Body of pancreas (tissue), 4 donors: ENCODE data around the gene FOXS1.

ENCODE experiments used
- CTCF ChIP-seq, 7 experiments: fragments of 450-650 bp in 4 of 7; fragments of 200-600 bp in 3 of 7; sonication (generic) in 3 of 7; IDR thresholded peaks; one replicate each; pipeline ENCODE4 v1.5.1; 2016 to 2019; ENCODE audit warnings: antibody characterized with exemption in 7 of 7
- POLR2A ChIP-seq, 3 donors: fragments of 450-650 bp; IDR thresholded peaks; one replicate each; pipeline ENCODE4 v1.6.1; 2016; ENCODE audit warnings: antibody characterized with exemption in 3 of 3, mild to moderate bottlenecking in 2 of 3

GRCh38 chr20:31859998-31860380 lies 14.6 kb upstream of the FOXS1 start:
- TF ChIP-seq CTCF (IDR thresholded peaks at IDR 0.05) (no peak), POLR2A (IDR thresholded peaks at IDR 0.05) (no peak)
